Osteoblast (primary cell): ENCODE data around the gene RCAN2. TPM values are rescaled to one million over a fixed set of nuclear protein-coding genes. Genes with fewer than 3 reads are reported as not detected.

Experiments used
- DNase-seq: peaks from one replicate; pipeline ENCODE4 v3.0.0; 2011; ENCODE audit warnings: low spot score, mixed read lengths; ENCODE audit not compliant: insufficient read length; ENCODE audit errors: missing footprints
- H2AFZ ChIP-seq: 2 replicates; pipeline ENCODE4 v1.6.0; 2011; ENCODE audit warnings: mild to moderate bottlenecking, low read length
- H3K27ac ChIP-seq: 2 replicates; pipeline ENCODE4 v1.5.1; 2011; ENCODE audit warnings: mild to moderate bottlenecking, low read depth, low read length, moderate library complexity
- H3K27me3 ChIP-seq: 2 replicates; pipeline ENCODE4 v1.6.0; 2012; ENCODE audit warnings: mild to moderate bottlenecking, control low read depth, inconsistent platforms, low read length, moderate library complexity; ENCODE audit not compliant: insufficient read depth
- H3K36me3 ChIP-seq: 2 replicates; pipeline ENCODE4 v1.5.1; 2011; ENCODE audit warnings: mild to moderate bottlenecking, low read length, control low read depth, moderate library complexity; ENCODE audit not compliant: insufficient read depth
- H3K4me1 ChIP-seq: 2 replicates; pipeline ENCODE4 v1.5.1; 2011; ENCODE audit warnings: mild to moderate bottlenecking, low read length, control low read depth, moderate library complexity; ENCODE audit not compliant: insufficient read depth
- H3K4me2 ChIP-seq: 2 replicates; pipeline ENCODE4 v1.6.0; 2011; ENCODE audit warnings: mild to moderate bottlenecking, low read length; ENCODE audit not compliant: insufficient read depth
- H3K4me3 ChIP-seq: fragments of 200-600 bp; sonication (generic); 3 replicates; pipeline ENCODE4 v1.5.1; 2012; ENCODE audit warnings: mild to moderate bottlenecking, low read length, inconsistent platforms; ENCODE audit not compliant: insufficient read depth
- H3K79me2 ChIP-seq: 2 replicates; pipeline ENCODE4 v1.6.0; 2012; ENCODE audit warnings: mild to moderate bottlenecking, low read length, control low read depth, inconsistent platforms; ENCODE audit not compliant: insufficient read depth
- H3K9me3 ChIP-seq: 2 replicates; pipeline ENCODE4 v1.5.1; 2011; ENCODE audit warnings: low read depth, low read length, control low read depth
- H4K20me1 ChIP-seq: 2 replicates; pipeline ENCODE4 v1.6.0; 2012; ENCODE audit warnings: mild to moderate bottlenecking, low read length, control low read depth; ENCODE audit not compliant: insufficient read depth
- CTCF ChIP-seq: IDR thresholded peaks from 2 replicates; pipeline ENCODE4 v1.5.1; 2011; ENCODE audit warnings: mild to moderate bottlenecking, low read depth, low read length, moderate library complexity; ENCODE audit errors: extremely low read depth
- total RNA-seq: library from RNA; depleted of rRNA; stranded (reverse); fragments of >200 nt; gene quantifications from 2 replicates; pipeline ENCODE4 v1.2.3, GENCODE V29; 2012

RCAN2 gene
- total RNA-seq, 1 donor = 14.1 TPM

GRCh38 chr6:46366190-46366900 lies 124.9 kb downstream of the RCAN2 start:
- Histone ChIP-seq H3K79me2 (no peaks in the 10 kb centered on the region), H3K4me3 (no peak overlapping the region), H3K36me3 (no peaks in the 10 kb centered on the region), H3K4me1 (peaks cover 4% of the 10 kb centered on the region), H3K9me3 (no peaks in the 10 kb centered on the region), H2AFZ (no peak overlapping the region), H4K20me1 (peaks cover 3% of the 10 kb centered on the region), H3K4me2 (no peak overlapping the region), H3K27me3 (no peaks in the 10 kb centered on the region), H3K27ac (no peak overlapping the region)
- TF ChIP-seq CTCF = no peak
- DNase-seq = no peak

GRCh38 chr6:46357591-46357990 lies 133.7 kb downstream of the RCAN2 start:
- H3K4me2 ChIP-seq = peak overlapping the region; percentile 11
- H3K4me3 ChIP-seq = no peak overlapping the region
- no peaks in the 10 kb centered on the region for H3K9me3 ChIP-seq
- H3K79me2 ChIP-seq = no peaks in the 10 kb centered on the region
- H4K20me1 ChIP-seq = no peaks in the 10 kb centered on the region
- no peaks in the 10 kb centered on the region for H3K27me3 ChIP-seq
- DNase-seq = no peak
- no peak for TF ChIP-seq CTCF
- no peaks in the 10 kb centered on the region for H3K36me3 ChIP-seq
- no peaks in the 10 kb centered on the region for H3K4me1 ChIP-seq
- H2AFZ ChIP-seq = no peak overlapping the region
- no peak overlapping the region for H3K27ac ChIP-seq

GRCh38 chr6:46356543-46356942 lies 134.7 kb downstream of the RCAN2 start:
- Histone ChIP-seq H3K27me3 (no peaks in the 10 kb centered on the region), H3K4me3 (no peak overlapping the region), H3K27ac (no peak overlapping the region), H3K79me2 (no peaks in the 10 kb centered on the region), H2AFZ (no peak overlapping the region), H4K20me1 (no peaks in the 10 kb centered on the region), H3K36me3 (no peaks in the 10 kb centered on the region), H3K9me3 (no peaks in the 10 kb centered on the region), H3K4me2 (no peak overlapping the region), H3K4me1 (no peaks in the 10 kb centered on the region)
- DNase-seq = no peak
- no peak for TF ChIP-seq CTCF

- Histone ChIP-seq H4K20me1 (peaks cover 2% of the 10 kb centered on the region), H3K27me3 (no peaks in the 10 kb centered on the region), H3K4me1 (no peaks in the 10 kb centered on the region), H3K27ac (no peak overlapping the region), H3K79me2 (no peaks in the 10 kb centered on the region), H2AFZ (no peak overlapping the region), H3K36me3 (no peaks in the 10 kb centered on the region), H3K4me2 (no peak overlapping the region), H3K4me3 (no peak overlapping the region), H3K9me3 (no peaks in the 10 kb centered on the region)
- TF ChIP-seq CTCF = no peak
- DNase-seq = no peak
These were observed 137.7 kb downstream of the RCAN2 start for GRCh38 chr6:46353528-46353927.
